ENCODE data around the gene WDR45. TPM values are rescaled to one million over a fixed set of nuclear protein-coding genes. Genes with fewer than 3 reads are reported as not detected.

Gene WDR45
- total RNA-seq, 1 experiment from 2014 or later, result 31.5 TPM

GRCh38 chrX:49060914-49061313 is 18.8 kb downstream of the WDR45 start:
- no CpG with 5 or more reads among the region's 3 CpGs for WGBS (ENCODE audit: extremely low coverage, insufficient read length, low lambda C conversion rate)
- H3K14ac ChIP-seq (ENCODE audit: insufficient read depth, low read length), result no peak overlapping the region; the same call in 1 of the 2 replicates
- H3K9me3 ChIP-seq (ENCODE audit: control insufficient read depth, low read depth, low read length), result no peaks in the 10 kb centered on the region
- H2BK20ac ChIP-seq (ENCODE audit: low read depth, low read length, poor library complexity, severe bottlenecking), result no peak overlapping the region
- no peak overlapping the region for H2BK12ac ChIP-seq (ENCODE audit: insufficient read length, low read depth, low read length)
- H3K79me1 ChIP-seq (ENCODE audit: insufficient read depth, low read depth, low read length, poor library complexity, severe bottlenecking), result peaks cover 2% of the 10 kb centered on the region
- H3K27me3 Mint-ChIP-seq (ENCODE audit: low read depth), result peaks cover 1% of the 10 kb centered on the region; the same call in 1 of the 2 replicates
- H4K8ac ChIP-seq (replicated peaks; ENCODE audit: insufficient read length, low read depth, low read length), result no peak overlapping the region
- no peak for DNase-seq
- no peak for TF ChIP-seq CTCF (conservative IDR thresholded peaks at IDR 0.05)
- no peak overlapping the region for H2BK15ac ChIP-seq (ENCODE audit: low read depth, low read length)
- H3K79me2 ChIP-seq (ENCODE audit: insufficient read depth, low read length), result peaks cover 5% of the 10 kb centered on the region
- H4K20me1 ChIP-seq (ENCODE audit: control insufficient read depth, insufficient read depth, insufficient read length), result no peaks in the 10 kb centered on the region
- no peak overlapping the region for H4K5ac ChIP-seq (ENCODE audit: insufficient read length, low read depth, low read length)
- H2BK120ac ChIP-seq (ENCODE audit: low read depth, low read length, poor library complexity, severe bottlenecking), result no peak overlapping the region
- H3K23ac ChIP-seq (ENCODE audit: insufficient read length, low read depth, low read length), result no peak overlapping the region
- H3K36me3 Mint-ChIP-seq (ENCODE audit: insufficient read depth in 1 of 3, low read depth in 3 of 3), result peaks cover 13 to 42% (median 26%) of the 10 kb centered on the region in 3 experiments
- H3K4me3 Mint-ChIP-seq, result no peak overlapping the region
- H2BK5ac ChIP-seq (ENCODE audit: insufficient read length, low read length), result no peak overlapping the region
- H3K56ac ChIP-seq (ENCODE audit: insufficient read length, low read depth, low read length), result no peak overlapping the region
- H3K27ac ChIP-seq (ENCODE audit: insufficient read length, low read depth, low read length), result no peak overlapping the region
- no peaks in the 10 kb centered on the region for H3K4me1 ChIP-seq (ENCODE audit: insufficient read depth, low read length)
- H3K27ac Mint-ChIP-seq, result peak overlapping the region in 1 of 3 experiments; percentile 59; a peak in 1 of 7 replicates
- H3K9ac ChIP-seq (ENCODE audit: extremely low read depth, insufficient read length, low read length), result peak overlapping the region; percentile 28
- H3K4ac ChIP-seq (ENCODE audit: low read depth, low read length), result no peak overlapping the region
- H2AFZ ChIP-seq (ENCODE audit: low read length), result no peak overlapping the region
- H2AK5ac ChIP-seq (ENCODE audit: insufficient read length, low read length), result no peak overlapping the region
- no peak overlapping the region for H3T11ph ChIP-seq (ENCODE audit: low read length)
- no peak overlapping the region for H3K18ac ChIP-seq (ENCODE audit: insufficient read length, low read depth, low read length)
- no peak overlapping the region for H3K4me2 ChIP-seq (ENCODE audit: insufficient read depth, insufficient read length, low read length)
- no peaks in the 10 kb centered on the region for H3K27me3 ChIP-seq (ENCODE audit: insufficient read depth, low read length)
- no peak overlapping the region for H4K91ac ChIP-seq (ENCODE audit: insufficient read length, low read depth, low read length)
- peaks cover 68 to 87% of the 10 kb centered on the region in 2 experiments for H3K9me3 Mint-ChIP-seq
- peaks cover 2% of the 10 kb centered on the region for H3K23me2 ChIP-seq (ENCODE audit: insufficient read length, low read depth, low read length, poor library complexity, severe bottlenecking)
- H3K4me1 Mint-ChIP-seq, result peaks cover 2 to 9% of the 10 kb centered on the region in 2 experiments; a peak in 2 of 4 replicates

Data from H9 (cell line).